Measurements from ENCODE around the gene PTPRS. TPM values are rescaled to one million over a fixed set of nuclear protein-coding genes. Genes with fewer than 3 reads are reported as not detected.

PTPRS gene
- total and polyA plus RNA-seq, 2 of the 8 experiments (the other 6 are each of a cell fraction or from before 2014, with no cell fraction given): 96.8 to 223 TPM

DNA sequence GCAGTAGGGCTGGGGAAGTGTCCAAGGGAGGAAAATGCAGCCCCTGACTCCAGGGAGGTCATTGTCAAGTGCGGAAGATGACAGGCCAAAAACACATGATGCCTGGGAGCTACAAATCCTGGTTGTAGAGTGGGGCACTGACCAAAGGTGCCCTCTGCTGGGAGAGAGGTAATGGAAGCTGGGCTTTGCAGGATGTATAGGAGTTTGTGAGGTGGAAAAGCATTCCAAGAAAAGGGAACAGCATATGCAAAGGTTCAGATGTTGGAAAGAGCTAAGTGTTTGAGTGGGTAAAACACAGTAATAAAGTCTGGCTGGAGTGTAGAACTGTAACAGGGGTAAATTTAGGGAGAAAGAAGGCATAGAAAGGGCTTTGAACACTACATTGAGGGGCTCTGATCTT, 46.9 kb upstream of the PTPRS start:
- no peak overlapping the region for H3K23ac ChIP-seq (ENCODE audit: insufficient read length)
- H3K27ac ChIP-seq (ENCODE audit: low read depth, low read length): no peak overlapping the region
- no peak overlapping the region for H3K4me2 ChIP-seq (ENCODE audit: insufficient read depth in 1 of 2, low read depth in 2 of 2, low read length in 2 of 2)
- H2BK12ac ChIP-seq (ENCODE audit: low read depth, low read length): no peak overlapping the region
- H2BK20ac ChIP-seq (ENCODE audit: low read length): no peak overlapping the region
- H4K20me1 ChIP-seq (replicated peaks in 1 of 2; ENCODE audit: control insufficient read depth in 1 of 2, insufficient read depth in 2 of 2, low read length in 2 of 2): no peaks in the 10 kb centered on the region
- no peak overlapping the region for H4K5ac ChIP-seq (ENCODE audit: insufficient read length, low read depth, low read length)
- H3K4me1 ChIP-seq (replicated peaks in 1 of 4; ENCODE audit: control insufficient read depth in 3 of 4, insufficient read depth in 4 of 4, low read length in 3 of 4): no peaks in the 10 kb centered on the region
- H4K8ac ChIP-seq (ENCODE audit: extremely low read depth, insufficient read depth, low read length): no peak overlapping the region
- H3K36me3 ChIP-seq (ENCODE audit: control insufficient read depth in 2 of 4, insufficient read depth in 4 of 4, low read length in 3 of 4): no peaks in the 10 kb centered on the region
- no peak overlapping the region for H2BK5ac ChIP-seq (ENCODE audit: low read depth, low read length)
- H3K9me3 ChIP-seq (ENCODE audit: insufficient read depth in 2 of 2, low read depth in 1 of 2, low read length in 1 of 2): peaks cover 2 to 4% of the 10 kb centered on the region in 2 experiments; a peak in 1 of 4 replicates
- H2BK15ac ChIP-seq (ENCODE audit: low read length): no peak overlapping the region
- H3K27me3 ChIP-seq (replicated peaks in 1 of 4; ENCODE audit: control insufficient read depth in 3 of 4, extremely low read depth in 1 of 4, insufficient read depth in 3 of 4, low read length in 3 of 4): no peaks in the 10 kb centered on the region
- FAIRE-seq (no peak), DNase-seq (ENCODE audit: low read depth in 1 of 2, low spot score in 2 of 2) (no peak)
- H3K18ac ChIP-seq (ENCODE audit: extremely low read depth, low read length): no peak overlapping the region
- no peak overlapping the region for H3K56ac ChIP-seq (replicated peaks; ENCODE audit: insufficient read length, low read depth, low read length)
- WGBS, 2 experiments (ENCODE audit: extremely low coverage in 1 of 2, insufficient coverage in 1 of 2, insufficient read length in 1 of 2, insufficient replicate concordance in 2 of 2, low coverage in 1 of 2, low lambda C conversion rate in 2 of 2, missing lambda C conversion rate in 1 of 2): 100% methylated on average over 1 of the region's 1 CpG; no CpG with 5 or more reads in 1 of the 2 experiments
- no peaks in the 10 kb centered on the region for H3K79me2 ChIP-seq (ENCODE audit: control insufficient read depth in 1 of 2, insufficient read depth in 2 of 2, low read length in 2 of 2)
- H3K4ac ChIP-seq (replicated peaks; ENCODE audit: insufficient read length, low read depth, low read length): no peak overlapping the region
- no peak overlapping the region for H4K91ac ChIP-seq (replicated peaks; ENCODE audit: insufficient read length, low read length)
- H2AFZ ChIP-seq (ENCODE audit: low read length): no peak overlapping the region
- ChIA-PET POLR2A (ENCODE audit: partially characterized antibody) (no interaction called here), CTCF (ENCODE audit: partially characterized antibody) (interaction anchor here (0.8 to 3.1 kb wide), 4 partner anchors 9 to 532 kb away, joined by 3 to 14 read pairs (median 7); no protein-coding TSS in a partner anchor)
- no peaks in the 10 kb centered on the region for H3K79me1 ChIP-seq (ENCODE audit: low read depth, low read length)
- no peak overlapping the region for H3K9ac ChIP-seq (replicated peaks in 1 of 4; ENCODE audit: extremely low read depth in 1 of 4, low read depth in 3 of 4, low read length in 3 of 4)
- TF ChIP-seq CTBP2 (IDR thresholded peaks at IDR 0.05; ENCODE audit: borderline replicate concordance, insufficient read depth, insufficient read length, low read length) (no peak), RAD21 (IDR thresholded peaks at IDR 0.05 in 1 of 2, conservative IDR thresholded peaks at IDR 0.05 in 1 of 2; ENCODE audit: low read depth in 2 of 2, low read length in 2 of 2) (peak in 1 of 2 experiments; percentile 8; a peak in 2 of 4 replicates), BCL11A (IDR thresholded peaks at IDR 0.05; ENCODE audit: low read depth in 2 of 2, low read length in 2 of 2) (no peak), POLR2A (IDR thresholded peaks at IDR 0.05; ENCODE audit: control extremely low read depth in 1 of 2, low read depth in 2 of 2, low read length in 2 of 2) (no peak), TCF12 (IDR thresholded peaks at IDR 0.05; ENCODE audit: low read depth, low read length) (no peak), KDM1A (IDR thresholded peaks at IDR 0.05; ENCODE audit: borderline replicate concordance, low read length) (peak; percentile 85)
- TF ChIP-seq, protein P1, sequence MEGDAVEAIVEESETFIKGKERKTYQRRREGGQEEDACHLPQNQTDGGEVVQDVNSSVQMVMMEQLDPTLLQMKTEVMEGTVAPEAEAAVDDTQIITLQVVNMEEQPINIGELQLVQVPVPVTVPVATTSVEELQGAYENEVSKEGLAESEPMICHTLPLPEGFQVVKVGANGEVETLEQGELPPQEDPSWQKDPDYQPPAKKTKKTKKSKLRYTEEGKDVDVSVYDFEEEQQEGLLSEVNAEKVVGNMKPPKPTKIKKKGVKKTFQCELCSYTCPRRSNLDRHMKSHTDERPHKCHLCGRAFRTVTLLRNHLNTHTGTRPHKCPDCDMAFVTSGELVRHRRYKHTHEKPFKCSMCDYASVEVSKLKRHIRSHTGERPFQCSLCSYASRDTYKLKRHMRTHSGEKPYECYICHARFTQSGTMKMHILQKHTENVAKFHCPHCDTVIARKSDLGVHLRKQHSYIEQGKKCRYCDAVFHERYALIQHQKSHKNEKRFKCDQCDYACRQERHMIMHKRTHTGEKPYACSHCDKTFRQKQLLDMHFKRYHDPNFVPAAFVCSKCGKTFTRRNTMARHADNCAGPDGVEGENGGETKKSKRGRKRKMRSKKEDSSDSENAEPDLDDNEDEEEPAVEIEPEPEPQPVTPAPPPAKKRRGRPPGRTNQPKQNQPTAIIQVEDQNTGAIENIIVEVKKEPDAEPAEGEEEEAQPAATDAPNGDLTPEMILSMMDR (IDR thresholded peaks at IDR 0.05; ENCODE audit: control extremely low read depth in 1 of 3, insufficient read depth in 1 of 3, low read depth in 1 of 3, low read length in 3 of 3): peak in 1 of 3 experiments; percentile 8; a peak in 1 of 4 replicates
- H2AK5ac ChIP-seq (ENCODE audit: low read depth, low read length): no peak overlapping the region
- H3K14ac ChIP-seq (ENCODE audit: insufficient read length): no peak overlapping the region
- no peak overlapping the region for H2BK120ac ChIP-seq (replicated peaks; ENCODE audit: low read depth, low read length)
- no peak overlapping the region for H3K4me3 ChIP-seq (ENCODE audit: extremely low read depth in 1 of 4, insufficient read depth in 2 of 4, low read depth in 3 of 4, low read length in 4 of 4)
- H3K23me2 ChIP-seq (ENCODE audit: low read depth, low read length): no peaks in the 10 kb centered on the region

Data from H1 (cell line).